Mesodermal cell (in vitro differentiated cells): ENCODE measurements around the gene HSP90AB1.

Experiments used
- H3K27ac ChIP-seq: 2 replicates; pipeline ENCODE4 v1.7.0; 2013; ENCODE audit warnings: mild to moderate bottlenecking, low read depth, low read length, moderate library complexity; ENCODE audit not compliant: severe bottlenecking
- H3K36me3 ChIP-seq: 2 replicates; pipeline ENCODE4 v1.7.1; 2013; ENCODE audit warnings: mild to moderate bottlenecking, low read length, moderate library complexity; ENCODE audit not compliant: control insufficient read depth, insufficient read depth
- H3K4me1 ChIP-seq: one replicate; pipeline ENCODE4 v1.7.1; 2013; ENCODE audit warnings: mild to moderate bottlenecking, low read length; ENCODE audit not compliant: insufficient read depth, control insufficient read depth, poor library complexity, severe bottlenecking
- H3K4me3 ChIP-seq: 2 replicates; pipeline ENCODE4 v1.7.0; 2013; ENCODE audit warnings: low read length, control low read depth, mild to moderate bottlenecking; ENCODE audit not compliant: insufficient read depth, poor library complexity, severe bottlenecking; ENCODE audit errors: extremely low read depth
- H3K9me3 ChIP-seq: 2 replicates; pipeline ENCODE4 v1.7.1; 2013; ENCODE audit warnings: mild to moderate bottlenecking, low read length, moderate library complexity; ENCODE audit not compliant: control insufficient read depth
- WGBS, 2 experiments: methylation state at CpG; one replicate each; pipeline ENCODE4 v1.1.5; 2013; ENCODE audit warnings: missing lambda C conversion rate in 2 of 2; ENCODE audit not compliant: insufficient coverage in 2 of 2; 5-methylcytosine and 5-hydroxymethylcytosine counted together

Gene HSP90AB1

DNA sequence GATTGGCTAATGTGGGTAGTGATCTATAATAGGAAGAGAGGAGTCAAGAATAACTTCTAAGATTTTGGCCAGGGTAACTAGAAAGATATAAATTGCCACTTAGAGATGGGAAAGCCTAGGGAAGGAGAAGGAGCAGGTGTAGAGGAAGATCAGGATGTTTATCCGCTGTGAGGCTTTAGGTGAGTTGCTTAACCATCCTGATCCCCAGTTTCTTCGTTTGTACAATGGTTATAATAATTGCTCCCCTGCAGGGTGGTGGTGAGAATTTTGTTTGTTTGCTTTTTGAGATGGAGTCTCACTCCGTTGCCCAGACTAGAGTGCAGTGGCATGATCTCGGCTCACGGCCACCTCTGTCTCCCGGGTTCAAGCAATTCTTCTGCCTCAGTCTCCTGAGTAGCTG, 32.6 kb upstream of the HSP90AB1 start:
- Histone ChIP-seq H3K9me3 (no peaks in the 10 kb centered on the region), H3K36me3 (no peaks in the 10 kb centered on the region), H3K4me1 (peaks cover 23% of the 10 kb centered on the region), H3K4me3 (no peak overlapping the region), H3K27ac (no peak overlapping the region)
- 90 to 93% methylated on average over 5 to 6 of the region's 6 CpGs for WGBS, 2 experiments

DNA sequence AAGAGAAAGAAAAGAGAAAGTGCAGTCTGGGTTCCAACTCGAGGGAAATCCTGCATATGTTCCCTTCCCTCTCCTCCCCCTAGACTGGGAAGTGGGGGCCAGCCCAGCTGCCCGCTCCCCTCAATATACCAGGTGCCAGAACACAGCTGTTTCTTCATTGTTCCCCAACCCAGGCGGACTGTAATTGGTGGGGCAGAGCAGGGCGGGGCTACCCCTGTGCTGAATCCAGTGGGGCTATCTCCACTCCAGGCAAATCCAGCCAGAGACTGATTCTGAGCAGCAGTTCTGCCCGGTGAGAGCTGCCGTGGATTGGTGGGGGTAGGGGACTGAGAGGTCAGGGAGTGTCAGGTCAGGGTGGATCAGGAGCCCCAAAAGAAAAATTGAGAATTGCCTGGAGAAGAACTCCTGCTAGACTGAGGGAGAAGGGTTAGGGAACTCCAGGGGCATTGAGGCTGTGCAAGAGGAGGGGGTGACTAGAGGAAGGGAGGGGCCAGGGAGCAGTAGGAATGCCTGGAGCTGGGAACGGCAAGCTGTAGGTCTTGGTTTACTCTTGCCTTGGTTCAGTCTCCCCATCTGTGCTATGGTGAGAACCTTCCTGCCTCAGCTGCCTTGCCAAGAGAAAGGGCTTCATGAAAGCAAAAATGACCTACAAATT, 30.1 kb upstream of the HSP90AB1 start, which contains the start of gene MYMX:
TSS of gene MYMX (plus strand) at position 250 of the 655 bp plus-strand sequence. CDS start 546 bp downstream, outside the sequence.
- WGBS, 2 experiments, result 25 to 33% methylated on average over 4 of the region's 7 CpGs
- Histone ChIP-seq H3K27ac (no peak within 1 kb of the TSS), H3K36me3 (no peaks in the 10 kb centered on the region), H3K4me3 (no peak within 1 kb of the TSS), H3K9me3 (no peaks in the 10 kb centered on the region), H3K4me1 (peaks cover 23% of the 10 kb centered on the region)

DNA sequence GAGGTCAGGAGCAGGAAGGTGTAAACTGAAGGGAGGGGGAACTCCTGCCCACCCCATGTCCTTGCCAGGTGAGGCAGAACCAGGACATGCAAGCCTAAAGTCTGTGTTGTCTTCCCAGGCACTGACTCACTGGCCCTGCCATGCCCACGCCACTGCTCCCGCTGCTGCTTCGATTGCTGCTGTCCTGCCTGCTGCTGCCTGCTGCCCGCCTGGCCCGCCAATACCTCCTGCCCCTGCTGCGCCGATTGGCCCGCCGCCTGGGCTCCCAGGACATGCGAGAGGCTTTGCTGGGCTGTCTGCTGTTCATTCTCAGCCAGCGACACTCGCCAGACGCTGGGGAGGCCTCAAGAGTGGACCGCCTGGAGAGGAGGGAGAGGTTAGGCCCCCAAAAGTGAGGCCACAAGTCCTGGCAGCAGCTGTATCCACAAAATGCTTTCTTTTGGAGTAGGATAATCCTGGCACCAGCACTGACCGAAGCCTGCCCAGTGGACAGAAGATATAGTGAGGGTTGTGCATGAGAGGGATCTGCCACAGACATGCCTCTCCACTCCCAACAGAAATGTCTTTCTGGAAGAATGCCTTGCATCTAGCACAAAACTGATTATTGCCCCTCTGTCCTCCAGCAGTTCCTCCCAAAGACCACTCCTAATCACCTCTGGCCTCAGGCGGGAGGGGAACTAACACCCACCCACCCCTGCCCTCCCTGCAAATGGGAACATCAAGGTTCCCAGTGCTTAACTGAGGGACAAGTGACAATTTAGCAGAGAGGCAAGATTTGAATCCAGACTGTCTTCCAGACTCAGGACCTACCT, 29.4 kb upstream of the HSP90AB1 start:
- Histone ChIP-seq H3K9me3 (no peaks in the 10 kb centered on the region), H3K4me1 (peaks cover 28% of the 10 kb centered on the region), H3K36me3 (no peaks in the 10 kb centered on the region), H3K27ac (no peak overlapping the region), H3K4me3 (no peak overlapping the region)
- 53 to 60% methylated on average over 14 of the region's 16 CpGs for WGBS, 2 experiments

DNA sequence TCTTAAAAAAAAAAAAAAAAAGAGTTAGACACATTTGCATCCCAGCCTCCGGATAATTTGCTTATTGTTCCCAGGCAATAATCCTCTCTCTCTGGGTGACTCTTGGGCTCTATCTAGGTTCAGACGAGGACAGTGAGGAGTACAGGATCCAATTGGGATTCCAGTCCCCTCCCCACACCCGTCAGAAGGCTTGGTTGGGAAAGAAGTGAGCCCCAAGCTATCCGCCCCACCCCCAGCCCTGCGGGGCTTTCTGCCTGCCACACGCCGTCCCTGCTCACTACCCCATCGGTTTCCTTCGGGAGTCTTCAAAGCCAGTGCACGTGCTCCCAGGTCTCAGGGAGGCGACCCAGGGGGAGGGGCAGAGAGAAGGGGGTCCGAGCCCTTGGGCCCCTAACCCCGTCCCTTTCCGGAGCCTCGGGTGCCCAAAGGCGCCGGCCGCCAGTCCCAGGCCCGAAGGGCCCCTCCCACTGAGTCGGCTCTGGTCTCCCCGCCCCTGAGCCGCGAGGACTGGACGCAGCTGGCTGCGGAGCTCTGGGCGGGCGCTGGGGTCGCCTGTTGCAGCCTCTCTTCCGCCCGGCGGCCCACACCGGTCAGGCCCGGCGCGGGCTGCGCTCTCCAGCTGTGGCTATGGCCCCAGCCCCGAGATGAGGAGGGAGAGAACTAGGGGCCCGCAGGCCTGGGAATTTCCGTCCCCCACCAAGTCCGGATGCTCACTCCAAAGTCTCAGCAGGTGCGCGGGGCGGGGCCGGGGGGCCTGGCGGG, 27.7 kb upstream of the HSP90AB1 start:
- H3K36me3 ChIP-seq, result no peaks in the 10 kb centered on the region
- H3K4me1 ChIP-seq, result peaks cover 34% of the 10 kb centered on the region
- peak overlapping the region; percentile 44 for H3K4me3 ChIP-seq
- WGBS, 2 experiments, result 1% methylated on average over 26 to 28 of the region's 45 CpGs
- no peak overlapping the region for H3K27ac ChIP-seq
- H3K9me3 ChIP-seq, result no peaks in the 10 kb centered on the region

DNA sequence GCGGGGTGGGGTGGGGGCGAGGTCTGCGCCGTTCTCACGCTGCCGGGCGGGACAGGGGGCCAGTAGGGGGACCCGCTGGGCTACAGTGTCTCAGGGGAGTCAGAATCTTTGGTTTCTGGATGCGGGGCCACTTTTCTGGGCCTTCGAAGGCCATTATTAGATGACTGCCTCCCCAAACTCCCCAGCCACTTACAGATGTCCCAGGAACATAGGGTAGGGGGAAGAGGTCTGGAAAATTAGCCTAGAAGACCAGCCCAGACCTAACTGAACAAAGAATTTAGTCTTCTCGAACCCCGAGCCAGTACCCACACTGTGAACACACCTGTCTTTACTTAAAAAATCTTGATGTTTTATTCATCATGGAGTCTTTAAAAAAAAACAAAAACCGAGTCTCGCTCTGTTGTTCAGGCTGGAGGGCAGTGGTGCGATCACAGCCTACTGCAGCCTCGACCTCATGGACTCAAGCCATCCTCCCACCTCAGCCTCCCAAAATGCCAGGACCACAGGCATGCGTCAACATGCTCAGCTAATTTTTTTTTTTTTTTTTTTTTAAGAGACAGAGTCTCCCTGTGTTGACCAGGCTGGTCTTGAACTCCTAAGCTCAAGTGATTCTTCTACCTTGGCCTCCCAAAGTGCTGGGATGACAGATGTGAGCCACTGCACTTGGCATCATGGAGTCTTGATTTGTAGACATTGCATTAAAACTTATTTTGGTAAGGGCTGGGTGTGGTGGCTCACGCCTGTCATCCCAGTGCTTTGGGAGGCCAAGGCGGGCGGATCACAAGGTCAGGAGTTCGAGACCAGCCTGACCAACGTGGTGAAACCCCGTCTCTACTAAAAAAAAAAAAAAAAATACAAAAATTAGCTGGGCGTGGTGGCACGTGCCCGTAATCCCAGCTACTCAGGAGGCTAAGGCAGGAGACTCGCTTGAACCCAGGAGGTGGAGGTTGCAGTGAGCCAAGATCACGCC, 26.8 kb upstream of the HSP90AB1 start:
- Histone ChIP-seq H3K4me1 (peaks cover 40% of the 10 kb centered on the region), H3K27ac (no peak overlapping the region), H3K36me3 (no peaks in the 10 kb centered on the region), H3K4me3 (peak overlapping the region; percentile 44), H3K9me3 (no peaks in the 10 kb centered on the region)
- 43 to 93% methylated on average over 7 to 15 of the region's 28 CpGs for WGBS, 2 experiments

DNA sequence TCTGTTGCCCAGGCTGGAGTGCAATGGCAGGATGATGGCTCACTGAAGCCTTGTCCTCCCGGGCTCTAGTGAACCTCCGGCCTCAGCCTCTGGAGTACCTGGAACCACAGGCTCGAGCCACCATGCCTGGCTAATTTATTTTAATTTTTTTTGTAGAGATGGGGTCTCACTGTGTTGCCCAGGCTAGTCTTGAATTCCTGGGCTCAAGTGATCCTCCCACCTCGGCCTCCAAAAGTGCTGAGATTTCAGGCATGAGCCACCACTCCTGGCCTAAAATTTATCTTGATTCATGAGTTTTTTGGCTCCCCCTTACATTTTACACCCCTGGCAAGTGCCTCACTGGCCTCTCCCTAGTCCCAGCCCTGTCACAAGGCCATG, 26.0 kb upstream of the HSP90AB1 start:
- Histone ChIP-seq H3K9me3 (no peaks in the 10 kb centered on the region), H3K27ac (no peak overlapping the region), H3K36me3 (no peaks in the 10 kb centered on the region), H3K4me1 (peaks cover 40% of the 10 kb centered on the region), H3K4me3 (no peak overlapping the region)
- WGBS, 2 experiments, result 94 to 100% methylated on average over 3 to 4 of the region's 4 CpGs

DNA sequence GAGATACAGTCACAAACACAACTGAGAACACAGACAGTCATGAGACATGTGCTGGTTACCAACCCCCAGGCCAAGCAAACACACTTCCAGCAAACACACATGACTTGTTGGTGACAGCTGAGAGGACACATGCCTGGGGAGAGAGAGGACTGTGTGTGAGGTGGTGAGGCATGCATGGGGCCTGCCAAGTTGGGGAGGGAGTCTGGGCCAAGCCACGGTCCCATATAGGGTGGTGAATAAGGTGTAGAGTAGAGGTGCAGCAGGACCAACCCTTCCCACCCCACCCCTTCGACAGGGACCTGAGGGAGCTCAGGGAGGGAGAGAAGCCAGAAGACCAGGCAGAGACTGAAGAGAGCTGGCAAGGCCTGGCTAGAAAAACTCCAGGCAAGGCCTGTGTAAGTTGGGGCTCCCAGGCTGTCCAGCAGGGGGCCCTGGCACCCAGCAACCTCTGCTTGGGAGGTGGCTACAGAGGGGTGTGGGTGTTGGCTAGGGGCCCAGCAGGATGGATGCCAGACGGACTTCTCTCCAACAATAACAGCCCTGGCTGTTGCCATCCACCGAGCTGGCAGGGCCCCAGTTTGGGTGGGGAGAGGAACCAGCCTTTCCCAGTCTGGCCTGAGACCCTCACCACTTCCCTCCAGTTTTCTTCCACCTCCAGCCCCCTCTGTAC, 25.5 kb upstream of the HSP90AB1 start:
- Histone ChIP-seq H3K4me3 (no peak overlapping the region), H3K27ac (no peak overlapping the region), H3K36me3 (no peaks in the 10 kb centered on the region), H3K4me1 (peaks cover 45% of the 10 kb centered on the region), H3K9me3 (no peaks in the 10 kb centered on the region)
- WGBS, 2 experiments, result no CpG with 5 or more reads among the region's 4 CpGs

DNA sequence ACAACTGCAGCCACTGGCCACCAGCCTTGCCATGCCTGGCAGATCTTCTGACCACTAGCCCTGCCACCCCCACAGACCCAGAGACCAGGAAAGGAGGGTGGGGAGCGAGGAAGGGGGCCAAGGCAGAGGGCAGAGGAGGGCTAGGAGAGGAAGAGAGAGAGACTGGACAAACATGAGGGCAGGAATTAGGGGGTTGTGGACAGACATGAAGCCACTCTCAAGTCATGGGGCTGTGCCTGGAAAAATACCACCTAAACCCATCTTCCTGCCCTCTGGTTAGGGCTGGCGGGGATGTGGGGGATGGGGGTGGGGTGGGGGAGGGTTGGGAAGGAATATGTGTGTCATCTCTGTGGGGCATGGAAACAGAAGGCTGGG, 25.0 kb upstream of the HSP90AB1 start:
- H3K36me3 ChIP-seq, result no peaks in the 10 kb centered on the region
- H3K4me1 ChIP-seq, result peaks cover 45% of the 10 kb centered on the region
- 60% methylated on average over 1 of the region's 2 CpGs; no CpG with 5 or more reads in 1 of the 2 experiments for WGBS, 2 experiments
- no peaks in the 10 kb centered on the region for H3K9me3 ChIP-seq
- H3K4me3 ChIP-seq, result no peak overlapping the region
- H3K27ac ChIP-seq, result no peak overlapping the region

DNA sequence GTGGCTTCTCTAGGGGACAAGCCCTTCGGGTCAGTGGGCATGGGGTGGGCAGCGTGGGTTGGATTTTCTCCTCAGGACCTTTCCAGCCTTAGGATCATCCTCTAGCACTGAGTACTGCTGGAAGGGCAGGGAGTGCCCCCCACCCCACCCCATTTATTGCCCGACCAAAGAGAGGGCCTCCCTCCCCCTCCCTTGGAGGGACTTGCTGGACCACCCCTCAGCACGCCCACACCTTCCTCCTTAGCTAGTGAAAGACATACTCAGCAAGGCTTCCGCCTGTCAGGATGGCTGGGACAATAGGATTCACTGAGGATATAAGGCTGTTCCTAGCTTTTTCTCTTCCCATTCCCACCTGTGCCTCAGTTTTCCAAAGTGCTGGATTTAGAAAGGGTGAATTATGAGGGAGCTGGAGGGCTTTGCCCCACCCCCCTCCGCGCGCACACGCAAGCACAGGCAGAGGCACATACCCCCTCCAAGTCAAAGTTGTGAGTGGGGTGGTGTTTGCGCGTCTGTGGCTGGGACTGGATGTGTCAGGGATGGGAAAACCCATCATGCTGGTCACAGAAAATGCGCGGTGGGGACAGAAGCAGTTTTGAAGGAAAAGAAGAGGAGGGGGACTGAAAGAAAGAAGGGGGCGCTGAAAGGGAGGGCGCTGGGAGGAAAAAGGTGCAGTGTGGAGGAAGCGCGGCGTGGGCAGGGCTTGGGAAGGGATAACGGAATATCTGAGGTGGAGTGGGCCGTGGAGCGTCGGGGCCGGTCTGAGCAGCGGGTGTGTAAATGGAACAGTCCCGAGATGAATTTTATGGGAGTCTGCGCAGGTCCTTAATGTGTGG, 24.2 kb upstream of the HSP90AB1 start:
- Histone ChIP-seq H3K36me3 (no peaks in the 10 kb centered on the region), H3K4me1 (peaks cover 38% of the 10 kb centered on the region), H3K9me3 (no peaks in the 10 kb centered on the region), H3K4me3 (peak overlapping the region; percentile 44), H3K27ac (no peak overlapping the region)
- 4 to 7% methylated on average over 9 to 20 of the region's 26 CpGs for WGBS, 2 experiments
